EL (cell line): ENCODE measurements around the gene SERGEF.
"Not testable (repeated sequence)": the region's sequence is repeated elsewhere in the genome, so short reads cannot be mapped to it uniquely, and the experiment has no call there.

Experiments
- DNase-seq: peaks from one replicate; pipeline ENCODE4 v3.0.0-alpha.2; 2016

Gene SERGEF

GRCh38 chr11:17898782-17899181 is 114.1 kb downstream of the SERGEF start:
- no peak for DNase-seq

- no peak for DNase-seq
Measured at GRCh38 chr11:17898071-17898470, 114.8 kb downstream of the SERGEF start.

GRCh38 chr11:17897495-17897894 is 115.4 kb downstream of the SERGEF start:
- no peak for DNase-seq

GRCh38 chr11:17896496-17897151 is 116.2 kb downstream of the SERGEF start:
- not testable (repeated sequence) for DNase-seq

- DNase-seq = no peak
Measured at GRCh38 chr11:17894929-17895658, 117.8 kb downstream of the SERGEF start.

- no peak for DNase-seq
Measured at GRCh38 chr11:17892409-17892808, 120.4 kb downstream of the SERGEF start.

- no peak for DNase-seq
Measured at GRCh38 chr11:17890325-17890724, 122.5 kb downstream of the SERGEF start.

GRCh38 chr11:17887779-17888178 is 125.1 kb downstream of the SERGEF start:
- no peak for DNase-seq

GRCh38 chr11:17883946-17884345 is 128.9 kb downstream of the SERGEF start:
- no peak for DNase-seq

- no peak for DNase-seq
Measured at GRCh38 chr11:17883057-17883456, 129.8 kb downstream of the SERGEF start.

- DNase-seq = no peak
Measured at GRCh38 chr11:17878743-17879142, 134.1 kb downstream of the SERGEF start.

GRCh38 chr11:17877886-17878285 is 135.0 kb downstream of the SERGEF start:
- DNase-seq = no peak

- no peak for DNase-seq
Measured at GRCh38 chr11:17876827-17877226, 136.0 kb downstream of the SERGEF start.

GRCh38 chr11:17875891-17876290 is 137.0 kb downstream of the SERGEF start:
- no peak for DNase-seq

GRCh38 chr11:17873586-17873985 is 139.3 kb downstream of the SERGEF start:
- no peak for DNase-seq

- not testable (repeated sequence) for DNase-seq
Measured at GRCh38 chr11:17868398-17868797, 144.4 kb downstream of the SERGEF start.

GRCh38 chr11:17867341-17867740 is 145.5 kb downstream of the SERGEF start:
- DNase-seq = no peak

GRCh38 chr11:17865765-17866428 is 146.9 kb downstream of the SERGEF start:
- DNase-seq = no peak

- DNase-seq = no peak
Measured at GRCh38 chr11:17864478-17864941, 148.3 kb downstream of the SERGEF start.

- no peak for DNase-seq
Measured at GRCh38 chr11:17861036-17861755, 151.7 kb downstream of the SERGEF start.

GRCh38 chr11:17859552-17859951 is 153.3 kb downstream of the SERGEF start:
- no peak for DNase-seq

- DNase-seq = no peak
Measured at GRCh38 chr11:17855531-17856290, 157.1 kb downstream of the SERGEF start.
